Gastroesophageal sphincter (tissue), 4 donors: ENCODE measurements around the gene SPATA9. TPM values are rescaled to one million over a fixed set of nuclear protein-coding genes. Genes with fewer than 3 reads are reported as not detected.
"Not testable (repeated sequence)": the region's sequence is repeated elsewhere in the genome, so short reads cannot be mapped to it uniquely, and the experiment has no call there.

Source experiments
- ATAC-seq: fragments of 150-250 bp; one replicate; pipeline ENCODE4 v1.9.1; 2016; ENCODE audit warnings: mild to moderate bottlenecking, moderate library complexity
- H3K27ac ChIP-seq, 4 donors: fragments of 200-600 bp; sonication (generic) in 3 of 4; 1 replicate in 3 of 4; 2 replicates in 1 of 4; pipeline ENCODE4 v1.5.1; 2016 to 2019
- H3K27me3 ChIP-seq: fragments of 200-600 bp; sonication (generic); one replicate; pipeline ENCODE4 v1.5.1; 2019
- H3K36me3 ChIP-seq, 2 donors: fragments of 200-600 bp; sonication (generic); one replicate each; pipeline ENCODE4 v1.5.1; 2019; ENCODE audit warnings: control low read depth in 1 of 2
- H3K4me1 ChIP-seq, 3 donors: fragments of 200-600 bp; sonication (generic); 1 replicate in 2 of 3; 2 replicates in 1 of 3; pipeline ENCODE4 v1.5.1; 2016 to 2019; ENCODE audit warnings: control low read depth in 2 of 3
- H3K4me3 ChIP-seq, 2 donors: fragments of 200-600 bp; sonication (generic); one replicate each; pipeline ENCODE4 v1.5.1; 2019; ENCODE audit warnings: mild to moderate bottlenecking in 1 of 2, moderate library complexity in 1 of 2
- H3K9me3 ChIP-seq, 3 donors: fragments of 200-600 bp; sonication (generic); one replicate each; pipeline ENCODE4 v1.5.1; 2017 to 2019; ENCODE audit warnings: control low read depth in 2 of 3
- CTCF ChIP-seq, 4 experiments: fragments of 200-600 bp in 2 of 4; fragments of 450-650 bp in 2 of 4; sonication (generic) in 1 of 4; IDR thresholded peaks; one replicate each; pipeline ENCODE4 v1.5.1; 2017 to 2019; ENCODE audit warnings: antibody characterized with exemption in 4 of 4, mild to moderate bottlenecking in 2 of 4, moderate library complexity in 2 of 4
- EP300 ChIP-seq: sonication (generic); formaldehyde crosslinking; IDR thresholded peaks from one replicate; pipeline ENCODE4 v1.6.1; 2017; ENCODE audit warnings: antibody characterized with exemption, mild to moderate bottlenecking
- POLR2A ChIP-seq, 2 donors: fragments of 450-650 bp; IDR thresholded peaks; one replicate each; pipeline ENCODE4 v1.6.1; 2017; ENCODE audit warnings: antibody characterized with exemption in 2 of 2, mild to moderate bottlenecking in 2 of 2, moderate library complexity in 1 of 2
- POLR2AphosphoS5 ChIP-seq: sonication (generic); formaldehyde crosslinking; IDR thresholded peaks from one replicate; pipeline ENCODE4 v1.6.1; 2017; ENCODE audit warnings: antibody characterized with exemption
- WGBS, 2 donors: methylation state at CpG; one replicate each; pipeline ENCODE4 v1.1.5; 2018; ENCODE audit warnings: low coverage in 1 of 2; 5-methylcytosine and 5-hydroxymethylcytosine counted together
- total RNA-seq, 4 donors: library from RNA; depleted of rRNA; stranded (reverse); fragments of >200 nt; gene quantifications; one replicate each; pipeline ENCODE4 v1.1.0, GENCODE V29; 2016

The SPATA9 gene
- total RNA-seq, 4 donors from 2014 or later: 0.27 TPM; not detected in 3

- H3K9me3 ChIP-seq: no peaks in the 10 kb centered on the region
- no peak overlapping the region for H3K4me3 ChIP-seq
- WGBS, 2 donors: 80 to 94% methylated on average over 12 of the region's 12 CpGs
- ATAC-seq: no peak
- TF ChIP-seq POLR2AphosphoS5 (no peak), POLR2A (IDR thresholded peaks at IDR 0.05) (no peak), EP300 (no peak), CTCF (IDR thresholded peaks at IDR 0.05) (no peak)
- H3K36me3 ChIP-seq: peaks cover 0 to 7% of the 10 kb centered on the region in 2 donors
- peak overlapping the region; percentile 80 to 94 (median 89) for H3K27ac ChIP-seq
- peaks cover 6 to 23% (median 10%) of the 10 kb centered on the region in 3 donors for H3K4me1 ChIP-seq
- H3K27me3 ChIP-seq: no peaks in the 10 kb centered on the region
These were observed 34.6 kb downstream of the SPATA9 start for GRCh38 chr5:95647886-95648860.

DNA sequence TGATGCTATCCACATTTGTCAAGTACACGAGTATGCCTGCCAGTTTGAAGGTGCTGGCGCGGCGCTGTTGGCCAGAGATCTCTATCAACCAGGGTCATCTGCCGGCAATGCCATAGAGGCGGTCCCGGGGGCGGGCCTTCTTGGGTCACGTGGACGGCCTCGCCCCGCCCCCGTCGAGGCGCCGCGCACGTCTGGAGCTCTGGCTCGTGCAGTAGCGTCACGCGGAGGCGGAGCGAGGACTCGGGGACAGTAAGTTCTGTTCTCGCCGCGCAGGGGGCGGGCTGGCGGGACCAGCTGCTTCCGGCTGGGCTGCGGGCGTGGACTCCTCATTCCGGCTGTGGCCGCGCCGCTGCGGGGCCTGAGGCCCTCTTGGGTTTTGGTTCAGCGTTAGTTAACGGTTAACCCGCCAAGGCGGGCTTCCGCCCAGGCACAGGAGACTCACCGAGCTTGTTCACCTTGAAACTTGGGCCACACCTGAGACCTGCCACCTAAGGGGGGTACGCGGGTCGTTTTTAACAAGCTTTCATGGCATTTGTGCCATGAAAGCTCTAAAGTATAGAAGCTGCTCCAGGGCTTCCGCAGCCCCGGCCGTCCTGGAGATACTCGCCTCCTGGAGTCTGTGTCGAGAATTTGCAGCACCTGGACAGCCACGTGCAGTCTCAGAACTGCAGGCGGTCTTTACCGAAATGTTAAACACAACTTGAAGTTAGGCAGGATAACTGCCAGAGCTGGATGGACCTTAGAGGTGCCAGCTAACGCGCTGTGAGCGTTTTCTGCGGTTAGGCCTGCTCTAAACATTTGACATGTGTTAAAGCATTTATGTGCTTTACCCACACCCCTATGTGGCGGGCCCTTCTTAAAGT lies 36.0 kb downstream of the SPATA9 start, which contains the start of gene RFESD:
RFESD (plus strand) TSS at position 209 of the 863 bp plus-strand sequence. CDS start 5,495 bp downstream, outside the sequence.
- H3K4me1 ChIP-seq: peaks cover 6 to 23% (median 10%) of the 10 kb centered on the region in 3 donors
- H3K27me3 ChIP-seq: no peaks in the 10 kb centered on the region
- H3K27ac ChIP-seq: peak within 1 kb of the TSS; percentile 80 to 94 (median 89)
- WGBS, 2 donors: 11% methylated on average over 5 of the region's 60 CpGs; no CpG with 5 or more reads in 1 of the 2 donors
- peak; percentile 99 for ATAC-seq
- no peaks in the 10 kb centered on the region for H3K9me3 ChIP-seq
- H3K4me3 ChIP-seq: peak within 1 kb of the TSS; percentile 37 to 54
- TF ChIP-seq EP300 (peak; percentile 97), POLR2AphosphoS5 (peak; percentile 99), POLR2A (IDR thresholded peaks at IDR 0.05) (peak; percentile 96 to 98), CTCF (IDR thresholded peaks at IDR 0.05) (peak in 1 of 4 experiments; percentile 28)
- no peaks in the 10 kb centered on the region for H3K36me3 ChIP-seq

GRCh38 chr5:95646226-95646568 lies 36.6 kb downstream of the SPATA9 start:
- H3K4me3 ChIP-seq: peak overlapping the region in 1 of 2 donors; percentile 54
- H3K27ac ChIP-seq: peak overlapping the region; percentile 70 to 94 (median 89)
- H3K36me3 ChIP-seq, H3K27me3 ChIP-seq, ATAC-seq, H3K9me3 ChIP-seq: not testable (repeated sequence)
- H3K4me1 ChIP-seq: peaks cover 6 to 23% (median 10%) of the 10 kb centered on the region in 3 donors
- 84% methylated on average over 8 of the region's 17 CpGs; no CpG with 5 or more reads in 1 of the 2 donors for WGBS, 2 donors

- Histone ChIP-seq H3K27ac (peak overlapping the region; percentile 41 to 94 (median 72)), H3K4me3 (no peak overlapping the region), H3K9me3 (no peaks in the 10 kb centered on the region), H3K4me1 (peaks cover 6 to 23% (median 10%) of the 10 kb centered on the region in 3 donors), H3K27me3 (no peaks in the 10 kb centered on the region), H3K36me3 (no peaks in the 10 kb centered on the region)
- ATAC-seq: no peak
- TF ChIP-seq CTCF (IDR thresholded peaks at IDR 0.05) (peak; percentile 49 to 79 (median 70)), POLR2AphosphoS5 (no peak)
- WGBS, 2 donors: 8 to 11% methylated on average over 2 to 4 of the region's 4 CpGs
These were observed 38.3 kb downstream of the SPATA9 start for GRCh38 chr5:95644351-95645042.
